NB4 (cell line): ENCODE measurements around the gene ACP4.

ENCODE experiments used
- DNase-seq: peaks from one replicate; pipeline ENCODE4 v3.0.0; 2010; ENCODE audit warnings: low read depth
- H3K4me3 ChIP-seq: one replicate; pipeline ENCODE4 v1.5.1; 2011; ENCODE audit warnings: mild to moderate bottlenecking, low read depth, low read length, moderate library complexity
- CTCF ChIP-seq: IDR thresholded peaks from one replicate; pipeline ENCODE4 v1.5.1; 2012; ENCODE audit warnings: low read depth, low read length
- MAX ChIP-seq: IDR thresholded peaks from 2 replicates; pipeline ENCODE4 v1.6.1; 2011; ENCODE audit warnings: low read depth, low read length
- MYC ChIP-seq: IDR thresholded peaks from 2 replicates; pipeline ENCODE4 v1.6.1; 2011; ENCODE audit warnings: low read depth, low read length
- POLR2A ChIP-seq: IDR thresholded peaks from 2 replicates; pipeline ENCODE4 v1.6.1; 2011; ENCODE audit warnings: mild to moderate bottlenecking; ENCODE audit not compliant: insufficient read length; ENCODE audit errors: extremely low read depth

ACP4 gene

GRCh38 chr19:50790922-50791467, 780 bp downstream of the ACP4 start:
- TF ChIP-seq POLR2A = no peak
- TF ChIP-seq MYC = no peak
- TF ChIP-seq MAX = no peak
- no peak for TF ChIP-seq CTCF
- H3K4me3 ChIP-seq = no peak overlapping the region
- DNase-seq = no peak

- DNase-seq = no peak
- TF ChIP-seq POLR2A (no peak), MAX (no peak), CTCF (no peak), MYC (no peak)
- H3K4me3 ChIP-seq = no peak overlapping the region
Observed at GRCh38 chr19:50791594-50792271, 1.5 kb downstream of the ACP4 start.

GRCh38 chr19:50792272-50793250, 2.3 kb downstream of the ACP4 start:
- DNase-seq = no peak
- H3K4me3 ChIP-seq = no peak overlapping the region
- TF ChIP-seq CTCF (no peak), MAX (no peak), POLR2A (no peak), MYC (no peak)

- DNase-seq = no peak
- no peak overlapping the region for H3K4me3 ChIP-seq
- no peak for TF ChIP-seq MAX
- no peak for TF ChIP-seq MYC
- TF ChIP-seq POLR2A = peak; percentile 15
Observed at GRCh38 chr19:50793558-50794065, 3.4 kb downstream of the ACP4 start.

GRCh38 chr19:50794074-50794875, 4.1 kb downstream of the ACP4 start:
- TF ChIP-seq MYC (no peak), CTCF (peak; percentile 1)
- H3K4me3 ChIP-seq = no peak overlapping the region
- peak; percentile 72 for DNase-seq
